Measurements from ENCODE around the gene LAMTOR5. TPM values are rescaled to one million over a fixed set of nuclear protein-coding genes. Genes with fewer than 3 reads are reported as not detected.

Gene LAMTOR5
- total RNA-seq, 1 experiment from 2014 or later, result 119 TPM

GRCh38 chr1:110425612-110426152 is 18.2 kb upstream of the LAMTOR5 start:
- BruUV-seq (replicated peaks), result no TSS peak
- ATAC-seq (no peak), DNase-seq (ENCODE audit: low read depth, low spot score) (no peak)
- Histone ChIP-seq H3K4me3 (ENCODE audit: low read depth in 2 of 2, low read length in 2 of 2) (no peak overlapping the region), H3K9me3 (ENCODE audit: control insufficient read depth, insufficient read depth, low read depth, low read length) (no peaks in the 10 kb centered on the region), H3K4me1 (ENCODE audit: control insufficient read depth, insufficient read depth, low read length) (no peaks in the 10 kb centered on the region), H3K27me3 (ENCODE audit: control insufficient read depth, insufficient read depth, low read length) (peaks cover 2% of the 10 kb centered on the region; the same call in 1 of the 2 replicates), H3K27ac (ENCODE audit: low read length) (no peak overlapping the region), H3K36me3 (ENCODE audit: control insufficient read depth, insufficient read depth, low read length) (no peaks in the 10 kb centered on the region)
- ChIA-PET CTCF (no interaction called here), POLR2A (no interaction called here)
- in situ Hi-C loops (cut with HindIII; ENCODE audit: low pct_unique_long_range_greater_than_20kb, low sequenced_read_pairs) (no loop called here), intact Hi-C loops (cut with micrococcal nuclease; ENCODE audit: unreplicated experiment) (no loop called here)
- no peak for TF ChIP-seq TCF7L2 (IDR thresholded peaks at IDR 0.05; ENCODE audit: low read depth, low read length)
- TF ChIP-seq SIN3A (IDR thresholded peaks at IDR 0.05; ENCODE audit: borderline replicate concordance, insufficient read depth, low read depth, low read length), result no peak
- TF ChIP-seq, protein P1, sequence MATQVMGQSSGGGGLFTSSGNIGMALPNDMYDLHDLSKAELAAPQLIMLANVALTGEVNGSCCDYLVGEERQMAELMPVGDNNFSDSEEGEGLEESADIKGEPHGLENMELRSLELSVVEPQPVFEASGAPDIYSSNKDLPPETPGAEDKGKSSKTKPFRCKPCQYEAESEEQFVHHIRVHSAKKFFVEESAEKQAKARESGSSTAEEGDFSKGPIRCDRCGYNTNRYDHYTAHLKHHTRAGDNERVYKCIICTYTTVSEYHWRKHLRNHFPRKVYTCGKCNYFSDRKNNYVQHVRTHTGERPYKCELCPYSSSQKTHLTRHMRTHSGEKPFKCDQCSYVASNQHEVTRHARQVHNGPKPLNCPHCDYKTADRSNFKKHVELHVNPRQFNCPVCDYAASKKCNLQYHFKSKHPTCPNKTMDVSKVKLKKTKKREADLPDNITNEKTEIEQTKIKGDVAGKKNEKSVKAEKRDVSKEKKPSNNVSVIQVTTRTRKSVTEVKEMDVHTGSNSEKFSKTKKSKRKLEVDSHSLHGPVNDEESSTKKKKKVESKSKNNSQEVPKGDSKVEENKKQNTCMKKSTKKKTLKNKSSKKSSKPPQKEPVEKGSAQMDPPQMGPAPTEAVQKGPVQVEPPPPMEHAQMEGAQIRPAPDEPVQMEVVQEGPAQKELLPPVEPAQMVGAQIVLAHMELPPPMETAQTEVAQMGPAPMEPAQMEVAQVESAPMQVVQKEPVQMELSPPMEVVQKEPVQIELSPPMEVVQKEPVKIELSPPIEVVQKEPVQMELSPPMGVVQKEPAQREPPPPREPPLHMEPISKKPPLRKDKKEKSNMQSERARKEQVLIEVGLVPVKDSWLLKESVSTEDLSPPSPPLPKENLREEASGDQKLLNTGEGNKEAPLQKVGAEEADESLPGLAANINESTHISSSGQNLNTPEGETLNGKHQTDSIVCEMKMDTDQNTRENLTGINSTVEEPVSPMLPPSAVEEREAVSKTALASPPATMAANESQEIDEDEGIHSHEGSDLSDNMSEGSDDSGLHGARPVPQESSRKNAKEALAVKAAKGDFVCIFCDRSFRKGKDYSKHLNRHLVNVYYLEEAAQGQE (IDR thresholded peaks at IDR 0.05; ENCODE audit: insufficient read depth in 1 of 2, low read depth in 2 of 2, low read length in 1 of 2), result no peak
- TF ChIP-seq, protein P2, sequence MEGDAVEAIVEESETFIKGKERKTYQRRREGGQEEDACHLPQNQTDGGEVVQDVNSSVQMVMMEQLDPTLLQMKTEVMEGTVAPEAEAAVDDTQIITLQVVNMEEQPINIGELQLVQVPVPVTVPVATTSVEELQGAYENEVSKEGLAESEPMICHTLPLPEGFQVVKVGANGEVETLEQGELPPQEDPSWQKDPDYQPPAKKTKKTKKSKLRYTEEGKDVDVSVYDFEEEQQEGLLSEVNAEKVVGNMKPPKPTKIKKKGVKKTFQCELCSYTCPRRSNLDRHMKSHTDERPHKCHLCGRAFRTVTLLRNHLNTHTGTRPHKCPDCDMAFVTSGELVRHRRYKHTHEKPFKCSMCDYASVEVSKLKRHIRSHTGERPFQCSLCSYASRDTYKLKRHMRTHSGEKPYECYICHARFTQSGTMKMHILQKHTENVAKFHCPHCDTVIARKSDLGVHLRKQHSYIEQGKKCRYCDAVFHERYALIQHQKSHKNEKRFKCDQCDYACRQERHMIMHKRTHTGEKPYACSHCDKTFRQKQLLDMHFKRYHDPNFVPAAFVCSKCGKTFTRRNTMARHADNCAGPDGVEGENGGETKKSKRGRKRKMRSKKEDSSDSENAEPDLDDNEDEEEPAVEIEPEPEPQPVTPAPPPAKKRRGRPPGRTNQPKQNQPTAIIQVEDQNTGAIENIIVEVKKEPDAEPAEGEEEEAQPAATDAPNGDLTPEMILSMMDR (IDR thresholded peaks at IDR 0.05), result no peak
- no peak for TF ChIP-seq POLR2AphosphoS5 (IDR thresholded peaks at IDR 0.05; ENCODE audit: low read depth, low read length)

GRCh38 chr1:110424699-110425611 is 17.5 kb upstream of the LAMTOR5 start:
- BruUV-seq (replicated peaks), result no TSS peak
- peaks cover 2% of the 10 kb centered on the region; the same call in 1 of the 2 replicates for H3K27me3 ChIP-seq (ENCODE audit: control insufficient read depth, insufficient read depth, low read length)
- no peaks in the 10 kb centered on the region for H3K36me3 ChIP-seq (ENCODE audit: control insufficient read depth, insufficient read depth, low read length)
- TF ChIP-seq, protein P1 (IDR thresholded peaks at IDR 0.05; ENCODE audit: insufficient read depth in 1 of 2, low read depth in 2 of 2, low read length in 1 of 2), result no peak
- TF ChIP-seq TCF7L2 (IDR thresholded peaks at IDR 0.05; ENCODE audit: low read depth, low read length) (no peak), POLR2AphosphoS5 (IDR thresholded peaks at IDR 0.05; ENCODE audit: low read depth, low read length) (no peak), SIN3A (IDR thresholded peaks at IDR 0.05; ENCODE audit: borderline replicate concordance, insufficient read depth, low read depth, low read length) (no peak)
- TF ChIP-seq, protein P2 (IDR thresholded peaks at IDR 0.05), result no peak
- ChIA-PET POLR2A (no interaction called here), CTCF (no interaction called here)
- ATAC-seq, result no peak
- no peak overlapping the region for H3K4me3 ChIP-seq (ENCODE audit: low read depth in 2 of 2, low read length in 2 of 2)
- intact Hi-C loops (cut with micrococcal nuclease; ENCODE audit: unreplicated experiment), result no loop called here
- in situ Hi-C loops (cut with HindIII; ENCODE audit: low pct_unique_long_range_greater_than_20kb, low sequenced_read_pairs), result no loop called here
- H3K27ac ChIP-seq (ENCODE audit: low read length), result no peak overlapping the region
- no peaks in the 10 kb centered on the region for H3K4me1 ChIP-seq (ENCODE audit: control insufficient read depth, insufficient read depth, low read length)
- H3K9me3 ChIP-seq (ENCODE audit: control insufficient read depth, insufficient read depth, low read depth, low read length), result no peaks in the 10 kb centered on the region
- DNase-seq (ENCODE audit: low read depth, low spot score), result no peak
